T47D (cell line): Measurements from ENCODE around the gene PHKB.
"Not testable (repeated sequence)": the region's sequence is repeated elsewhere in the genome, so short reads cannot be mapped to it uniquely, and the experiment has no call there.

Source experiments
- DNase-seq, 2 experiments: peaks; one replicate each; pipeline versions ENCODE4 v3.0.0 to v3.0.0-alpha.2; 2011 to 2012; ENCODE audit warnings: low read depth in 1 of 2, low spot score in 1 of 2
- JUND ChIP-seq: IDR thresholded peaks from 2 replicates; pipeline ENCODE4 v1.6.1; 2012; ENCODE audit warnings: low read depth
- in situ Hi-C: cut with HindIII; loops from 2 replicates; pipeline ENCODE4 v1.10.0; 2016; ENCODE audit warnings: low sequenced_read_pairs, low pct_unique_long_range_greater_than_20kb

PHKB gene

DNA sequence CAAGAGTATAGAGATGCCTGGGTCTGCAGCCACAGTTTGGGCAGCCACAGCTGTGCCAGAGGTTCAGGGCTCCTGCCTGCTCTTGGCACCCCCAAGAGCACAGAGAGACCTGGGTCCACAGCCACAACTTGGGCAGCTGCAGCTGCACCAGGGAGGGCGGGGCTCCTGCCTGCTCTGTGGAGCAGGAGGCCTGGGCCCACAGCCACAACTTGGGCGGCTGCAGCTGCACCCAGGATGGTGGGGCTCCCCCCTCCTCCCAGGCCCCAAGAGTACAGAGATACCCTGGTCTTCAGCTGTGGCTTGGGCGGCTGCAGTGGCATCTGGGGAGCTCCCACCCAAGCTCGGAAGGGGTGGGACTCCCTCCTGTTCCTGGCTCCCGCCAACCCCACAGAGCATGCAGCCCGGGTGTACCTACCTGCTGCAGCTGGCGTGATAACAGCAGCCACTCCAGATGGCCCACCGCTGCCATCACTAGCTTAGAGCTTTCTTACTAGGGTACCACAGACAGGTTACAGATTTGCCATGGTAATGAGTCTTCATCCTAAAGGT, 72.7 kb downstream of the PHKB start:
- DNase-seq = no peak
- in situ Hi-C loops = no loop called here
- no peak for TF ChIP-seq JUND

DNA sequence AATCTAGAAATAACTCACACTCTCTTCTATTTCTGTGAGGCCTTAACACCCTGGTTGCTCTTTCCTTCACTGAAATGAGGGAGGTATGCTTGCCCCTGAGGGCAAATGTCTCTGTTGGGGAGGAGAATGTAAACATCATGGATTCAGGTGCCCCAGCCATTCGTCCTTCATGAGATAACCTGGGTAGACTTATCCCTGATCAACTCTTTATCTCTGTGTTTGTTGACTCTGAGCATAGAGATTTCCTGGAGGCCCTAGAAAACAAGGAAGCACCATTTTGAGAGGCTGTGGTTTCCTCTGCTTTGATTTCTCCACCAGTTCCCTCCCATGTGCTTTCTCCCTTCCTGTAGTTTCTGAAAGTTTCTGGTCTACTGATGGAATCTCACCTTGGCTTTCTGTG, 77.3 kb downstream of the PHKB start:
- no peak for DNase-seq
- no peak for TF ChIP-seq JUND
- in situ Hi-C loops = no loop called here

DNA sequence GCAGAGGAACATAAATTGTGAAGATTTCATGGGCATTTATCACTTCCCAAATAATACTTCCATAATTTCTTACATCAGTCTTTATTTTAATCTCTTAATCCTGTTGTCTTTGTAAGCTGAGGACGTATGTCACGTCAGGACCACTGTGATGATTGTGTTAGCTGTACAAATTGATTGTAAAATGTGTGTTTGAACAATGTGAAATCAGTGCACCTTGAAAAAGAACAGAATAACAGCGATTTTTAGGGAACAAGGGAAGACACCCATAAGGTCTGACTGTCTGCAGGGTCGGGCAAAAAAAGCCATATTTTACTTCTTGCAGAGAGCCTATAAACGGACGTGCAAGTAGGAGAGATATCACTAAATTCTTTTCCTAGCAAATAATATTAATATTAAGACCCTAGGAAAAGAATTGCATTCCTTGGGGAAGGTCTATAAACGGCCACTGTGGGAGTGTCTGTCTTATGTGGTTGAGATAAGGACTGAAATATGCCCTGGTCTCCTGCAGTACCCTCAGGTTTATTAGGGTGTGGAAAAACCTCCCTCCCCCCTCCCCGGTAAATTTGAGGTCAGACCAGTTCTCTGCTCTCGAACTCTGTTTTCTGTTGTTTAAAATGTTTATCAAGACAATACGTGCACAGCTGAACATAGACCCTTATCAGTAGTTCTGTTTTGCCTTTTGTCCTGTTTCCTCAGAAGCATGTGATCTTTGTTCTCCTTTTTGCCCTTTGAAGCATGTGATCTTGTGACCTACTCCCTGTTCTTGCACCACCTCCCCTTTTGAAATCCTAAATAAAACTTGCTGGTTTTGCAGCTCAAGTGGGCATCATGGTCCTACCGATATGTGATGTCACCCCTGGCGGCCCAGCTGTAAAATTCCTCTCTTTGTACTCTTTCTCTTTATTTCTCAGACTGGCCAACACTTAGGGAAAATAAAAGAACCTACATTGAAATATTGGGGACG, 78.9 kb downstream of the PHKB start:
- DNase-seq, in situ Hi-C loops: not testable (repeated sequence)

DNA sequence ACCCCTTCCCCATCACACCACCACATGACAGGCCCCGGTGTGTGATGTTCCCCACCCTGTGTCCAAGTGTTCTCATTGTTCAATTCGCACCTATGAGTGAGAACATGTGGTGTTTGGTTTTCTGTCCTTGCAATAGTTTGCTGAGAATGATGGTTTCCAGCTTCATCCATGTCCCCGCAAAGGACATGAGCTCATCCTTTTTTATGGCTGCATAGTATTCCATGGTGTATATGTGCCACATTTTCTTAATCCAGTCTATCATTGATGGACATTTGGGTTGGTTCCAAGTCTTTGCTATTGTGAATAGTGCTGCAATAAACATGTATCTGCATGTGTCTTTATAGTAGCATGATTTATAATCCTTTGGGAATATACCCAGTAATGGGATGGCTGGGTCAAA, 80.0 kb downstream of the PHKB start:
- in situ Hi-C loops, DNase-seq: not testable (repeated sequence)

DNA sequence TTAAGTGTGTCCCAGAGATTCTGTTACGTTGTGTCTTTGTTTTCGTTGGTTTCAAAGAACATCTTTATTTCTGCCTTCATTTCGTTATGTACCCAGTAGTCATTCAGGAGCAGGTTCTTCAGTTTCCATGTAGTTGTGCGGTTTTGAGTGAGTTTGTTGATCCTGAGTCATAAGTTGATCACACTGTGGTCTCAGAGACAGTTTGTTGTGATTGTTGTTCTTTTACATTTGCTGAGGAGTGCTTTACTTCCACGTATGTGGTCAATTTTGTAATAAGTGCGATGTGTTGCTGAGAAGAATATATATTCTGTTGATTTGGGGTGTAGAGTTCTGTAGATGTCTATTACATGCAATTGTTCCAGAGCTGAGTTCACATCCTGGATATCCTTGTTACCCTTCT, 83.1 kb downstream of the PHKB start:
- DNase-seq, in situ Hi-C loops: not testable (repeated sequence)

DNA sequence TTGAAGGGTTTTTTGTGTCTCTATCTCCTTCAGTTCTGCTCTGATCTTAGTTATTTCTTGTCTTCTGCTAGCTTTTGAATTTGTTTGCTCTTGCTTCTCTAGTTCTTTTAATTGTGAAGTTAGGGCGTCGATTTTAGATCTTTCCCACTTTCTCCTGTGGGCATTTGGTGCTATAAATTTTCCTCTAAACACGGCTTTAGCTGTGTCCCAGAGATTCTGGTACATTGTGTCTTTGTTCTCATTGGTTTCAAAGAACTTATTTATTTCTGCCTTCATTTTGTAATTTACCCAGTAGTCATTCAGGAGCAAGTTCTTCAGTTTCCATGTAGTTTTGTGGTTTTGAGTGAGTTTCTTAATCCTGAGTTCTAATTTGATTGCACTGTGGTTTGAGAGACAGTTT, 90.1 kb downstream of the PHKB start:
- in situ Hi-C loops, DNase-seq: not testable (repeated sequence)

DNA sequence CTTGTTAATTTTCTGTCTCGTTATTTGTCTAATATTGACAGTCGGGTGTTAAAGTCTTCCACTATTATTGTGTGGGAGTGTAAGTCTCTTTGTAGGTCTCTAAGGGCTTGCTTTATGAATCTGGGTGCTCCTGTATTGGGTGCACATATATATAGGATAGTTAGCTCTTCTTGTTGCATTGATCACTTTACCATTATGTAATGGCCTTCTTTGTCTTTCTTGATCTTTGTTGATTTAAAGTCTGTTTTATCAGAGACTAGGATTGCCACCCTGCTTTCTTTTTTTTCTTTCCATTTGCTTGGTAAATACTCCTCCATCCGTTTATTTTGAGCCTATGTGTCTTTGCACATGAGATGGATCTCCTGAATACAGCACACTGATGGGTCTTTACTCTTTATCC, 90.6 kb downstream of the PHKB start:
- in situ Hi-C loops, DNase-seq: not testable (repeated sequence)

DNA sequence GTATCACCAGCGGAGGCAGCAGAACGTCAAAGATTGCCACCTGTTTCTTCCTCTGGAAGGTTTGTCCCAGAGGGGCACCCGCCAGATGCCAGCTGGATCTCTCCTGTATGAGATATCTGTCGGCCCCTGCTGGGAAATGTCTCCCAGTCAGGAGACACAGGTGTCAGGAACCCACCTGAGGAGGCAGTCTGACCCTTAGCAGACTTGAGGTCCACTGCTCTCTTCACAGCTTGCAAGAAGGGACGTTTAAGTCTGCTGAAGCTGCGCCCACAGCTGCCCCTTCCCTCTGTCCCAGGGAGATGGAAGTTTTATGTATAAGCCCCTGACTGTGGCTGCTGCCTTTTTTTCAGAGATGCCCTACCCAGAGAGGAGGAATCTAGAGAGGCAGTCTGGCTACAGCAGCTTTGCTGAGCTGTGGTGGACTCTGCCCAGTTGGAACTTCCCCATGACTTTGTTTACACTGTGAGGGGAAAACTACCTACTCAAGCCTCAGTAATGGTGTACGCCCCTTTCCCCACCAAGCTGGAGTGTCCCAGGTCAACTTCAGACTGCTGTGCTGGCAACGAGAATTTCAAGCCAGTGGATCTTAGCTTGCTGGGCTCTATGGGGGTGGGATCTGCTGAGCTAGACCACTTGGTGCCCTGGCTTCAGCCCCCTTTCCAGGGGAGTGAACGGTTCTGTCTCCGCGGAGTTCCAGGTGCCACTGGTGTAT, 92.9 kb downstream of the PHKB start:
- in situ Hi-C loops = no loop called here
- DNase-seq = no peak
- no peak for TF ChIP-seq JUND

DNA sequence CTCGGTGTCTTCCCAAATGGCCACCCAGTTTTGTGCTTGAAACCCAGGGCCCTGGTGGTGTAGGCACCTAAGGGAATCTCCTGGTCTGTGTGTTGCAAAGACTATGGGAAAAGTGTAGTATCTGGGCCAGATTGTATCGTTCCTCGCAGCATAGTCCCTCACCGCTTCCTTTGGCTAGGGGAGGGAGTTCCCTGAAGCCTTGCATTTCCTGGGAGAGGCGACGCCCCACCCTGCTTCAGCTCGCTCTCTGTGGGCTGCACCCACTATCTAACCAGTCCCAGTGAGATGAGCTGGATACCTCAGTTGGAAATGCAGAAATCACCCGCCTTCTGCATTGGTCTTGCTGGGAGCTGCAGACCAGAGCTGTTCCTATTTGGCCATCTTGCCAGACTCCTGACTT, 93.5 kb downstream of the PHKB start:
- DNase-seq, in situ Hi-C loops: not testable (repeated sequence)

DNA sequence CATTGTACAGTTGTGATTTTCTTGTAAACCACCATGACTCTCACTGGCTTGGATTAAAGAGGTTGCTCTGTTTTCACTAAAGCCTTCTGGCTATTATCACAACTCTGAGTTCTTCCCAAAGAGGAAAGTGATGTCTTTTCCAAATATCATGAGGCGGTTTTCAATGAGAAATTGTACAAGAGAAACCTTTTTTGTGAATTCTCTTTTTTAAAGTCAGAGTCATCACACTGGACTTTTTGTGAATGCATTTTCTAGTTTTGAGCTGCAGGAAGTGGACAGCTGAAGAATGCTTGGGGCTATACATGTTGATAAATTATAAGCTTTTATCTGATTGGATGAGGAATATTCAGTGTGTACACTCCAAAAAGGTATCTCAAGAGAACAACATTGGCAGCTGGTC, 100.2 kb downstream of the PHKB start:
- TF ChIP-seq JUND = no peak
- no peak for DNase-seq
- in situ Hi-C loops = no loop called here

DNA sequence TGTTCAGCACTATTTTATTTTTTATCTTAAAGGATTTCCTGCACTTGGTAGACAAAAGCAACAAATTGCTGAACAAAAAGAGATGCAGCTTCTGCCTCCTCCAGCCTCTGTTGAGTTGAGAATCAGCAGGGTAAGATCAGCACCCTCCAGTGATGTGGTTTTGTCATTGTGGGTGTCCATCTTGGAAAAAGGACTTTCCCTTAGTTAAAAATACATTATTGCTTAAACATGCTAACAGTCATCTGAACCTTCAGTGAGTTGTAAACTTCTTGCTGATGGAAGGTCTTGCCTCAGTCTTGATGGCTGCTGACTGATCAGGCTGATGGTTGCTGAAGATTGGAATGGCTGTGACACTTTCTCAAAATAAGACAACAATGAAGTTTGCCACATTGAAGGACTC, 101.2 kb downstream of the PHKB start:
- TF ChIP-seq JUND = no peak
- in situ Hi-C loops = no loop called here
- no peak for DNase-seq

DNA sequence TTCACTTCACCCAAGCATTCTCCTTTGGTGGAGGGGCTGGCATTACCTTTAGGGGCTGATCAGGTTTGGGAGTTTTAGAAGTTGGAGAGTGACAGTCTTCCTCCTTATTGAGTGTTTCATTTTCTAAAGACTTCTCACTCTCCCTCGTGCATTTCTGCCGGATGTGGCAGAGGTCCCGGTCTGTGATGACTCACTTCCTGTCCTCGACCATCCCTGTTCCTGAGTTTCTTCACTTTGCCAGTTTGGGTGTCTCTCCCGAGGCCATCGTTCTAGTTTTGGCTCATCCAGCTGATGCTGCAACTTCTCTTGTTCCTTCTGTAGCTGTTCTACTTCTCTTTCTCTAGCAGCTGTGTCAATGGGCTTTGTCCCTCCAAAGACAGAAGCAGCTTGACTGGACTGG, 104.3 kb downstream of the PHKB start:
- in situ Hi-C loops = no loop called here
- no peak for TF ChIP-seq JUND
- DNase-seq = no peak

DNA sequence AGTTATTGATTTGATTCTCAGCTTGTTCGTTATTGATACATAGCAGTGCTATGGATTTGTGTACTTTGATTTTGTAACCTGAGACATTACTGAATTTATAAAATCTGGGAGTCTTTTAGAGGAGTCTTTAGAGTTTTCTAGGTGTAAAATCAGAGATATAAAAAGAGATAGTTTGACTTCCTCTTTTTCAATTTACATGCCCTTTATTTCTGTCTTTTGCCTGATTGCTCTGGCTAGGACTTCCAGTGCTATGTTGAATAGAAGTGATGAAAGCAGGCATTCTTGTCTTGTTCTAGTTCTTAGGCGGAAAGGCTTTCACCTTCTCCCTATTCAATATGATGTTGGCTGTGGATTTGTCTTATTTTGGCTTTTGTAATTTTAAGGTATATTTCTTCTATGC, 106.2 kb downstream of the PHKB start:
- DNase-seq = no peak
- in situ Hi-C loops = no loop called here
- TF ChIP-seq JUND = no peak
